Liver (tissue), 9 donors: ENCODE data around the gene FZR1. TPM values are rescaled to one million over a fixed set of nuclear protein-coding genes. Genes with fewer than 3 reads are reported as not detected.

Experiments
- DNase-seq: peaks from one replicate; pipeline ENCODE4 v3.0.0-alpha.2; 2017; ENCODE audit warnings: low spot score
- H3K27ac ChIP-seq, 2 donors: one replicate each; pipeline ENCODE4 v1.7.0; 2013; ENCODE audit warnings: inconsistent platforms in 2 of 2, low read length in 2 of 2, control low read depth in 1 of 2, low read depth in 1 of 2, mild to moderate bottlenecking in 1 of 2
- H3K27me3 ChIP-seq, 4 donors: one replicate each; pipeline versions ENCODE4 v1.6.1 to v1.7.0; 2013; ENCODE audit warnings: low read length in 3 of 4, inconsistent platforms in 1 of 4, mild to moderate bottlenecking in 1 of 4, moderate library complexity in 1 of 4; ENCODE audit not compliant: control insufficient read depth in 4 of 4, insufficient read depth in 4 of 4
- H3K36me3 ChIP-seq, 4 donors: one replicate each; pipeline versions ENCODE4 v1.6.1 to v1.7.0; 2013; ENCODE audit warnings: low read length in 3 of 4, mild to moderate bottlenecking in 3 of 4, low read depth in 1 of 4, moderate library complexity in 1 of 4; ENCODE audit not compliant: control insufficient read depth in 4 of 4, insufficient read depth in 3 of 4
- H3K4me1 ChIP-seq, 4 donors: one replicate each; pipeline versions ENCODE4 v1.6.1 to v1.7.0; 2013; ENCODE audit warnings: low read length in 3 of 4, mild to moderate bottlenecking in 3 of 4, moderate library complexity in 1 of 4; ENCODE audit not compliant: control insufficient read depth in 4 of 4, insufficient read depth in 4 of 4
- H3K4me3 ChIP-seq, 3 donors: one replicate each; pipeline versions ENCODE4 v1.6.1 to v1.7.0; 2013; ENCODE audit warnings: low read length in 3 of 3, control low read depth in 1 of 3, low read depth in 1 of 3, mild to moderate bottlenecking in 1 of 3
- H3K9ac ChIP-seq, 2 donors: one replicate each; pipeline ENCODE4 v1.7.0; 2013; ENCODE audit warnings: low read length in 2 of 2, mild to moderate bottlenecking in 2 of 2, moderate library complexity in 2 of 2, control low read depth in 1 of 2, low read depth in 1 of 2
- H3K9me3 ChIP-seq, 4 donors: one replicate each; pipeline versions ENCODE4 v1.6.1 to v1.7.0; 2013; ENCODE audit warnings: low read length in 3 of 4; ENCODE audit not compliant: control insufficient read depth in 4 of 4
- ATF3 ChIP-seq: IDR thresholded peaks from 2 replicates; pipeline ENCODE4 v1.6.1; 2016; ENCODE audit warnings: antibody characterized with exemption
- CTCF ChIP-seq: fragments of 150-350 bp; IDR thresholded peaks from 2 replicates; pipeline ENCODE4 v1.5.1; 2017; ENCODE audit warnings: improper control_type of control experiment, low read depth, low read length; ENCODE audit not compliant: missing input control
- EGR1 ChIP-seq, 2 donors: IDR thresholded peaks; 2 replicates each; pipeline ENCODE4 v1.6.1; 2016 to 2018; ENCODE audit warnings: antibody characterized with exemption in 2 of 2, low read depth in 2 of 2
- FOXA1 ChIP-seq: IDR thresholded peaks from 2 replicates; pipeline ENCODE4 v1.6.1; 2016; ENCODE audit warnings: antibody characterized with exemption
- FOXA2 ChIP-seq: IDR thresholded peaks from 2 replicates; pipeline ENCODE4 v1.6.1; 2016; ENCODE audit warnings: antibody characterized with exemption
- GABPA ChIP-seq, 2 donors: IDR thresholded peaks in 1 of 2; conservative IDR thresholded peaks in 1 of 2; 2 replicates each; pipeline ENCODE4 v1.6.1; 2016; ENCODE audit warnings: antibody characterized with exemption in 2 of 2, mild to moderate bottlenecking in 1 of 2, moderate library complexity in 1 of 2
- HNF4A ChIP-seq, 2 donors: conservative IDR thresholded peaks; 2 replicates each; pipeline ENCODE4 v1.6.1; 2016; ENCODE audit warnings: antibody characterized with exemption in 2 of 2, mild to moderate bottlenecking in 2 of 2
- HNF4G ChIP-seq: IDR thresholded peaks from 2 replicates; pipeline ENCODE4 v1.6.1; 2016; ENCODE audit warnings: antibody characterized with exemption
- JUND ChIP-seq, 2 donors: IDR thresholded peaks; 2 replicates each; pipeline ENCODE4 v1.6.1; 2016; ENCODE audit warnings: antibody characterized with exemption in 2 of 2
- NR2F2 ChIP-seq: IDR thresholded peaks from 2 replicates; pipeline ENCODE4 v1.6.1; 2016; ENCODE audit warnings: antibody characterized with exemption
- RAD21 ChIP-seq, 2 donors: IDR thresholded peaks; 2 replicates each; pipeline ENCODE4 v1.6.1; 2016; ENCODE audit warnings: antibody characterized with exemption in 2 of 2, mild to moderate bottlenecking in 2 of 2
- RXRA ChIP-seq, 2 donors: IDR thresholded peaks; 2 replicates each; pipeline ENCODE4 v1.6.1; 2017 to 2018; ENCODE audit warnings: antibody characterized with exemption in 2 of 2, mild to moderate bottlenecking in 1 of 2
- SP1 ChIP-seq: IDR thresholded peaks from 2 replicates; pipeline ENCODE4 v1.6.1; 2018; ENCODE audit warnings: antibody characterized with exemption, mild to moderate bottlenecking
- TAF1 ChIP-seq: conservative IDR thresholded peaks from 2 replicates; pipeline ENCODE4 v1.6.1; 2016; ENCODE audit warnings: antibody characterized with exemption, mild to moderate bottlenecking
- YY1 ChIP-seq: IDR thresholded peaks from 2 replicates; pipeline ENCODE4 v1.6.1; 2016; ENCODE audit warnings: antibody characterized with exemption, mild to moderate bottlenecking
- ZBTB33 ChIP-seq: IDR thresholded peaks from 2 replicates; pipeline ENCODE4 v1.6.1; 2016; ENCODE audit warnings: antibody characterized with exemption
- WGBS: extraction: QIAGEN DNeasy Blood & Tissue Kit; methylation state at CpG from one replicate; pipeline ENCODE4 v1.1.7; 2013; 5-methylcytosine and 5-hydroxymethylcytosine counted together
- polyA plus RNA-seq, 2 donors: library from polyadenylated mRNA; stranded (reverse) in 1 of 2; unstranded in 1 of 2; fragments of 200-250 nt in 1 of 2; fragments of >200 nt in 1 of 2; fragmentation: Nextera tagmentation in 1 of 2; extraction: Ambion mirVana in 1 of 2; gene quantifications; one replicate each; pipeline versions ENCODE4 v1.2.1 to v1.2.3, GENCODE V29; 2013 to 2015
- total RNA-seq, 2 donors: library from RNA; depleted of rRNA; stranded (reverse); fragments of >200 nt; gene quantifications; one replicate each; pipeline ENCODE4 v1.2.3, GENCODE V29; 2014
- TF ChIP-seq, protein P1 (sequence below): IDR thresholded peaks from 2 replicates; pipeline ENCODE4 v1.6.1; 2016; ENCODE audit warnings: antibody characterized with exemption, mild to moderate bottlenecking
- TF ChIP-seq, protein P2 (sequence below): IDR thresholded peaks from 2 replicates; pipeline ENCODE4 v1.6.1; 2016; ENCODE audit warnings: antibody characterized with exemption
- donor health status: healthy.
- donor health status: healthy.
- donor health status: healthy.
- donor health status: healthy.
- donor health status: healthy.

The FZR1 gene
- total and polyA plus RNA-seq, 4 donors = 17.0 to 27.3 (median 20.3) TPM

GRCh38 chr19:3515891-3516422, 9.8 kb downstream of the FZR1 start (continued):
- TF ChIP-seq, protein P1, sequence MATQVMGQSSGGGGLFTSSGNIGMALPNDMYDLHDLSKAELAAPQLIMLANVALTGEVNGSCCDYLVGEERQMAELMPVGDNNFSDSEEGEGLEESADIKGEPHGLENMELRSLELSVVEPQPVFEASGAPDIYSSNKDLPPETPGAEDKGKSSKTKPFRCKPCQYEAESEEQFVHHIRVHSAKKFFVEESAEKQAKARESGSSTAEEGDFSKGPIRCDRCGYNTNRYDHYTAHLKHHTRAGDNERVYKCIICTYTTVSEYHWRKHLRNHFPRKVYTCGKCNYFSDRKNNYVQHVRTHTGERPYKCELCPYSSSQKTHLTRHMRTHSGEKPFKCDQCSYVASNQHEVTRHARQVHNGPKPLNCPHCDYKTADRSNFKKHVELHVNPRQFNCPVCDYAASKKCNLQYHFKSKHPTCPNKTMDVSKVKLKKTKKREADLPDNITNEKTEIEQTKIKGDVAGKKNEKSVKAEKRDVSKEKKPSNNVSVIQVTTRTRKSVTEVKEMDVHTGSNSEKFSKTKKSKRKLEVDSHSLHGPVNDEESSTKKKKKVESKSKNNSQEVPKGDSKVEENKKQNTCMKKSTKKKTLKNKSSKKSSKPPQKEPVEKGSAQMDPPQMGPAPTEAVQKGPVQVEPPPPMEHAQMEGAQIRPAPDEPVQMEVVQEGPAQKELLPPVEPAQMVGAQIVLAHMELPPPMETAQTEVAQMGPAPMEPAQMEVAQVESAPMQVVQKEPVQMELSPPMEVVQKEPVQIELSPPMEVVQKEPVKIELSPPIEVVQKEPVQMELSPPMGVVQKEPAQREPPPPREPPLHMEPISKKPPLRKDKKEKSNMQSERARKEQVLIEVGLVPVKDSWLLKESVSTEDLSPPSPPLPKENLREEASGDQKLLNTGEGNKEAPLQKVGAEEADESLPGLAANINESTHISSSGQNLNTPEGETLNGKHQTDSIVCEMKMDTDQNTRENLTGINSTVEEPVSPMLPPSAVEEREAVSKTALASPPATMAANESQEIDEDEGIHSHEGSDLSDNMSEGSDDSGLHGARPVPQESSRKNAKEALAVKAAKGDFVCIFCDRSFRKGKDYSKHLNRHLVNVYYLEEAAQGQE = no peak
- TF ChIP-seq JUND (IDR thresholded peaks at IDR 0.05) = no peak
- TF ChIP-seq, protein P2, sequence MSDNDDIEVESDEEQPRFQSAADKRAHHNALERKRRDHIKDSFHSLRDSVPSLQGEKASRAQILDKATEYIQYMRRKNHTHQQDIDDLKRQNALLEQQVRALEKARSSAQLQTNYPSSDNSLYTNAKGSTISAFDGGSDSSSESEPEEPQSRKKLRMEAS = no peak
- no peak for TF ChIP-seq NR2F2

- Histone ChIP-seq H3K36me3 (peaks cover 0 to 3% (median 1%) of the 10 kb centered on the region in 4 donors), H3K27me3 (no peaks in the 10 kb centered on the region), H3K27ac (peak overlapping the region; percentile 52 to 63), H3K4me3 (no peak overlapping the region), H3K9me3 (no peaks in the 10 kb centered on the region), H3K9ac (no peak overlapping the region), H3K4me1 (peaks cover 23 to 56% (median 44%) of the 10 kb centered on the region in 4 donors)
- no peak for DNase-seq
- 31% methylated on average over 15 of the region's 15 CpGs for WGBS
- TF ChIP-seq ATF3 (no peak), RAD21 (IDR thresholded peaks at IDR 0.05) (no peak), TAF1 (no peak), NR2F2 (no peak), HNF4A (conservative IDR thresholded peaks at IDR 0.05) (peak in 1 of 2 donors; percentile 59), EGR1 (IDR thresholded peaks at IDR 0.05; ENCODE audit: low read depth in 2 of 2) (no peak), FOXA2 (peak; percentile 93), JUND (IDR thresholded peaks at IDR 0.05) (peak in 1 of 2 donors; percentile 13), YY1 (peak; percentile 57), HNF4G (no peak), RXRA (IDR thresholded peaks at IDR 0.05) (peak; percentile 18 to 82), CTCF (no peak), GABPA (IDR thresholded peaks at IDR 0.05 in 1 of 2, conservative IDR thresholded peaks at IDR 0.05 in 1 of 2) (no peak), FOXA1 (peak; percentile 81), SP1 (peak; percentile 60), ZBTB33 (no peak)
- TF ChIP-seq, protein P1 = no peak
- TF ChIP-seq, protein P2 = no peak
Observed at GRCh38 chr19:3516675-3517207, 10.6 kb downstream of the FZR1 start.
